Liver (tissue), 9 donors: Measurements from ENCODE around the gene ZMYM2. TPM values are rescaled to one million over a fixed set of nuclear protein-coding genes. Genes with fewer than 3 reads are reported as not detected.

Source experiments
- DNase-seq: peaks from one replicate; pipeline ENCODE4 v3.0.0-alpha.2; 2017; ENCODE audit warnings: low spot score
- H3K27ac ChIP-seq, 2 donors: one replicate each; pipeline ENCODE4 v1.7.0; 2013; ENCODE audit warnings: inconsistent platforms in 2 of 2, low read length in 2 of 2, control low read depth in 1 of 2, low read depth in 1 of 2, mild to moderate bottlenecking in 1 of 2
- H3K27me3 ChIP-seq, 4 donors: one replicate each; pipeline versions ENCODE4 v1.6.1 to v1.7.0; 2013; ENCODE audit warnings: low read length in 3 of 4, inconsistent platforms in 1 of 4, mild to moderate bottlenecking in 1 of 4, moderate library complexity in 1 of 4; ENCODE audit not compliant: control insufficient read depth in 4 of 4, insufficient read depth in 4 of 4
- H3K36me3 ChIP-seq, 4 donors: one replicate each; pipeline versions ENCODE4 v1.6.1 to v1.7.0; 2013; ENCODE audit warnings: low read length in 3 of 4, mild to moderate bottlenecking in 3 of 4, low read depth in 1 of 4, moderate library complexity in 1 of 4; ENCODE audit not compliant: control insufficient read depth in 4 of 4, insufficient read depth in 3 of 4
- H3K4me1 ChIP-seq, 4 donors: one replicate each; pipeline versions ENCODE4 v1.6.1 to v1.7.0; 2013; ENCODE audit warnings: low read length in 3 of 4, mild to moderate bottlenecking in 3 of 4, moderate library complexity in 1 of 4; ENCODE audit not compliant: control insufficient read depth in 4 of 4, insufficient read depth in 4 of 4
- H3K4me3 ChIP-seq, 3 donors: one replicate each; pipeline versions ENCODE4 v1.6.1 to v1.7.0; 2013; ENCODE audit warnings: low read length in 3 of 3, control low read depth in 1 of 3, low read depth in 1 of 3, mild to moderate bottlenecking in 1 of 3
- H3K9ac ChIP-seq, 2 donors: one replicate each; pipeline ENCODE4 v1.7.0; 2013; ENCODE audit warnings: low read length in 2 of 2, mild to moderate bottlenecking in 2 of 2, moderate library complexity in 2 of 2, control low read depth in 1 of 2, low read depth in 1 of 2
- H3K9me3 ChIP-seq, 4 donors: one replicate each; pipeline versions ENCODE4 v1.6.1 to v1.7.0; 2013; ENCODE audit warnings: low read length in 3 of 4; ENCODE audit not compliant: control insufficient read depth in 4 of 4
- EGR1 ChIP-seq, 2 donors: IDR thresholded peaks; 2 replicates each; pipeline ENCODE4 v1.6.1; 2016 to 2018; ENCODE audit warnings: antibody characterized with exemption in 2 of 2, low read depth in 2 of 2
- FOXA1 ChIP-seq: IDR thresholded peaks from 2 replicates; pipeline ENCODE4 v1.6.1; 2016; ENCODE audit warnings: antibody characterized with exemption
- FOXA2 ChIP-seq: IDR thresholded peaks from 2 replicates; pipeline ENCODE4 v1.6.1; 2016; ENCODE audit warnings: antibody characterized with exemption
- GABPA ChIP-seq, 2 donors: IDR thresholded peaks in 1 of 2; conservative IDR thresholded peaks in 1 of 2; 2 replicates each; pipeline ENCODE4 v1.6.1; 2016; ENCODE audit warnings: antibody characterized with exemption in 2 of 2, mild to moderate bottlenecking in 1 of 2, moderate library complexity in 1 of 2
- HNF4G ChIP-seq: IDR thresholded peaks from 2 replicates; pipeline ENCODE4 v1.6.1; 2016; ENCODE audit warnings: antibody characterized with exemption
- JUND ChIP-seq, 2 donors: IDR thresholded peaks; 2 replicates each; pipeline ENCODE4 v1.6.1; 2016; ENCODE audit warnings: antibody characterized with exemption in 2 of 2
- NR2F2 ChIP-seq: IDR thresholded peaks from 2 replicates; pipeline ENCODE4 v1.6.1; 2016; ENCODE audit warnings: antibody characterized with exemption
- RAD21 ChIP-seq, 2 donors: IDR thresholded peaks; 2 replicates each; pipeline ENCODE4 v1.6.1; 2016; ENCODE audit warnings: antibody characterized with exemption in 2 of 2, mild to moderate bottlenecking in 2 of 2
- RXRA ChIP-seq, 2 donors: IDR thresholded peaks; 2 replicates each; pipeline ENCODE4 v1.6.1; 2017 to 2018; ENCODE audit warnings: antibody characterized with exemption in 2 of 2, mild to moderate bottlenecking in 1 of 2
- SP1 ChIP-seq: IDR thresholded peaks from 2 replicates; pipeline ENCODE4 v1.6.1; 2018; ENCODE audit warnings: antibody characterized with exemption, mild to moderate bottlenecking
- TAF1 ChIP-seq: conservative IDR thresholded peaks from 2 replicates; pipeline ENCODE4 v1.6.1; 2016; ENCODE audit warnings: antibody characterized with exemption, mild to moderate bottlenecking
- YY1 ChIP-seq: IDR thresholded peaks from 2 replicates; pipeline ENCODE4 v1.6.1; 2016; ENCODE audit warnings: antibody characterized with exemption, mild to moderate bottlenecking
- WGBS: extraction: QIAGEN DNeasy Blood & Tissue Kit; methylation state at CpG from one replicate; pipeline ENCODE4 v1.1.7; 2013; 5-methylcytosine and 5-hydroxymethylcytosine counted together
- polyA plus RNA-seq, 2 donors: library from polyadenylated mRNA; stranded (reverse) in 1 of 2; unstranded in 1 of 2; fragments of 200-250 nt in 1 of 2; fragments of >200 nt in 1 of 2; fragmentation: Nextera tagmentation in 1 of 2; extraction: Ambion mirVana in 1 of 2; gene quantifications; one replicate each; pipeline versions ENCODE4 v1.2.1 to v1.2.3, GENCODE V29; 2013 to 2015
- total RNA-seq, 2 donors: library from RNA; depleted of rRNA; stranded (reverse); fragments of >200 nt; gene quantifications; one replicate each; pipeline ENCODE4 v1.2.3, GENCODE V29; 2014
- TF ChIP-seq, protein P1 (sequence below): IDR thresholded peaks from 2 replicates; pipeline ENCODE4 v1.6.1; 2016; ENCODE audit warnings: antibody characterized with exemption, mild to moderate bottlenecking
- TF ChIP-seq, protein P2 (sequence below): IDR thresholded peaks from 2 replicates; pipeline ENCODE4 v1.6.1; 2016; ENCODE audit warnings: antibody characterized with exemption
- TF ChIP-seq, protein P3 (sequence below): IDR thresholded peaks from 2 replicates; pipeline ENCODE4 v1.6.1; 2016; ENCODE audit warnings: antibody characterized with exemption
- donor health status: healthy.
- donor health status: healthy.
- donor health status: healthy.
- donor health status: healthy.
- donor health status: healthy.

Gene ZMYM2
- total and polyA plus RNA-seq, 4 donors = 8.7 to 40.8 (median 18.5) TPM

DNA sequence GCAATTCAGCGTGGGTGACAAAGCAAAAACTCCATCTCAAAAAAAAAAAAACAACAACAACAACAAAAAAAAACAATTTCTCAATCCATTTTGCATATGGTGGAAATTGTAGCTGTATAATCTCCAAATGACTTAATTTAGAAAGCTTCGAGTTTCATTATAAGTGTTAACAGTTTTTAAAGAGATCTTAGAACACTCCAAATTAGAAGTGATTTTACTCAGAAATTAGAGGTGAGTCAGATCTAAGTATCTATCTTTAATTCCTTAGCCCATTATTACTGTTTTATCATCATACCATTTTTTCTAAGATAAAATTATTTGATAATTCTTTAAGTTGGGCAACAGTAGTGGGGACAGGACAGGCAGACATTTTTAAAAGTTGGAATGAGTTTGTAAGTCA lies 60.5 kb downstream of the ZMYM2 start:
- no peak overlapping the region for H3K4me3 ChIP-seq
- TF ChIP-seq YY1 (no peak), EGR1 (IDR thresholded peaks at IDR 0.05; ENCODE audit: low read depth in 2 of 2) (no peak), FOXA1 (no peak), RAD21 (IDR thresholded peaks at IDR 0.05) (no peak), NR2F2 (no peak), RXRA (IDR thresholded peaks at IDR 0.05) (no peak), HNF4G (no peak)
- TF ChIP-seq, protein P1, sequence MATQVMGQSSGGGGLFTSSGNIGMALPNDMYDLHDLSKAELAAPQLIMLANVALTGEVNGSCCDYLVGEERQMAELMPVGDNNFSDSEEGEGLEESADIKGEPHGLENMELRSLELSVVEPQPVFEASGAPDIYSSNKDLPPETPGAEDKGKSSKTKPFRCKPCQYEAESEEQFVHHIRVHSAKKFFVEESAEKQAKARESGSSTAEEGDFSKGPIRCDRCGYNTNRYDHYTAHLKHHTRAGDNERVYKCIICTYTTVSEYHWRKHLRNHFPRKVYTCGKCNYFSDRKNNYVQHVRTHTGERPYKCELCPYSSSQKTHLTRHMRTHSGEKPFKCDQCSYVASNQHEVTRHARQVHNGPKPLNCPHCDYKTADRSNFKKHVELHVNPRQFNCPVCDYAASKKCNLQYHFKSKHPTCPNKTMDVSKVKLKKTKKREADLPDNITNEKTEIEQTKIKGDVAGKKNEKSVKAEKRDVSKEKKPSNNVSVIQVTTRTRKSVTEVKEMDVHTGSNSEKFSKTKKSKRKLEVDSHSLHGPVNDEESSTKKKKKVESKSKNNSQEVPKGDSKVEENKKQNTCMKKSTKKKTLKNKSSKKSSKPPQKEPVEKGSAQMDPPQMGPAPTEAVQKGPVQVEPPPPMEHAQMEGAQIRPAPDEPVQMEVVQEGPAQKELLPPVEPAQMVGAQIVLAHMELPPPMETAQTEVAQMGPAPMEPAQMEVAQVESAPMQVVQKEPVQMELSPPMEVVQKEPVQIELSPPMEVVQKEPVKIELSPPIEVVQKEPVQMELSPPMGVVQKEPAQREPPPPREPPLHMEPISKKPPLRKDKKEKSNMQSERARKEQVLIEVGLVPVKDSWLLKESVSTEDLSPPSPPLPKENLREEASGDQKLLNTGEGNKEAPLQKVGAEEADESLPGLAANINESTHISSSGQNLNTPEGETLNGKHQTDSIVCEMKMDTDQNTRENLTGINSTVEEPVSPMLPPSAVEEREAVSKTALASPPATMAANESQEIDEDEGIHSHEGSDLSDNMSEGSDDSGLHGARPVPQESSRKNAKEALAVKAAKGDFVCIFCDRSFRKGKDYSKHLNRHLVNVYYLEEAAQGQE = no peak
- H3K27ac ChIP-seq = no peak overlapping the region
- no peak for DNase-seq
- no peaks in the 10 kb centered on the region for H3K27me3 ChIP-seq
- WGBS = 93% methylated on average over 2 of the region's 2 CpGs
- peaks cover 0 to 2% (median 0%) of the 10 kb centered on the region in 4 donors for H3K4me1 ChIP-seq
- peaks cover 0 to 16% (median 7%) of the 10 kb centered on the region in 4 donors for H3K36me3 ChIP-seq
- H3K9ac ChIP-seq = no peak overlapping the region
- peaks cover 0 to 3% (median 0%) of the 10 kb centered on the region in 4 donors for H3K9me3 ChIP-seq

DNA sequence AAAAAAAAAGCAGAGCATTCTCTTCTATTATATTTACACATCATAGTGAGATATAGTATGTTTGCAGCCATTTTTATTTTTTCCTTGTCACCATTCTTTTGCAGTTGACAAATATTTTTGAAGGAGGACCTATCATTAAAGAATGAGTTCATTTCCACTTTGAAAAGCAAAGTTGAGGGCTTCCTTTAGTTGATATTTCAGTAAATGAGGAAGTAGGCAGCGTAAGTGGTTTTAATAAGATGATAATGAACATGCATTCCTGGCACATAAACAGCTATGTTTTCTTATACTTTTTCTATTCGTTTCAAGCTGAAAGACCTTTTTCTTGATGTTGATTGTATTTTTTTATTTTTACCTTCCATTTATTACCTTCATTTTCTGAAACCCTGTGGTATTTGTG lies 66.2 kb downstream of the ZMYM2 start:
- no peak for DNase-seq
- H3K36me3 ChIP-seq = peaks cover 0 to 24% (median 14%) of the 10 kb centered on the region in 4 donors
- TF ChIP-seq RXRA (IDR thresholded peaks at IDR 0.05) = no peak
- TF ChIP-seq NR2F2 = no peak
- no peak for TF ChIP-seq EGR1 (IDR thresholded peaks at IDR 0.05; ENCODE audit: low read depth in 2 of 2)
- TF ChIP-seq SP1 = no peak
- TF ChIP-seq FOXA2 = no peak
- TF ChIP-seq, protein P2, sequence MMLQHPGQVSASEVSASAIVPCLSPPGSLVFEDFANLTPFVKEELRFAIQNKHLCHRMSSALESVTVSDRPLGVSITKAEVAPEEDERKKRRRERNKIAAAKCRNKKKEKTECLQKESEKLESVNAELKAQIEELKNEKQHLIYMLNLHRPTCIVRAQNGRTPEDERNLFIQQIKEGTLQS = no peak
- TF ChIP-seq YY1 = no peak
- TF ChIP-seq GABPA (IDR thresholded peaks at IDR 0.05 in 1 of 2, conservative IDR thresholded peaks at IDR 0.05 in 1 of 2) = no peak
- TF ChIP-seq, protein P3, sequence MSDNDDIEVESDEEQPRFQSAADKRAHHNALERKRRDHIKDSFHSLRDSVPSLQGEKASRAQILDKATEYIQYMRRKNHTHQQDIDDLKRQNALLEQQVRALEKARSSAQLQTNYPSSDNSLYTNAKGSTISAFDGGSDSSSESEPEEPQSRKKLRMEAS = no peak
- no peak for TF ChIP-seq JUND (IDR thresholded peaks at IDR 0.05)
- peaks cover 0 to 2% (median 0%) of the 10 kb centered on the region in 4 donors for H3K4me1 ChIP-seq
- no peaks in the 10 kb centered on the region for H3K9me3 ChIP-seq
- H3K4me3 ChIP-seq = no peak overlapping the region
- H3K27me3 ChIP-seq = no peaks in the 10 kb centered on the region
- 82% methylated on average over 2 of the region's 2 CpGs for WGBS
- no peak overlapping the region for H3K9ac ChIP-seq
- H3K27ac ChIP-seq = no peak overlapping the region

DNA sequence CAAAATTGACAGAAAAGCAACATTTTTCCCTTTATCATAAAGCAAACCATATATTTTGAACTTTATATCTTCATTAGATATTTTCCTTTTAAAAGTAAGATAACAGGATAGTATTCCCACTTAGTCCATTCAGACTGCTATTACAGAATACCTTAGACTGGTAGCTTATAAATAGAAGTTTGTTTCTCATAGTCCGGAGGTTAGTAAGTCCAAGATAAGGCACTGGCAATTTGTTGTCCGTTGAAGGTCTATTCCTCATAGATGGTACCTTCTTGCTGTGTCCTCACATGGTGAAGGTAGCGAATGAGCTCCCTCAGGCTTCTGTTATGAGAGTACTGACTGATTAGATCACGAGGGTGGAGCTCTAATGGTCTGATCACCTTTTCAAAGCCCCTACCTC lies 70.4 kb downstream of the ZMYM2 start:
- no peak for DNase-seq
- no peaks in the 10 kb centered on the region for H3K9me3 ChIP-seq
- H3K4me3 ChIP-seq = no peak overlapping the region
- H3K27me3 ChIP-seq = no peaks in the 10 kb centered on the region
- WGBS = 95% methylated on average over 4 of the region's 4 CpGs
- peaks cover 5 to 39% (median 22%) of the 10 kb centered on the region in 4 donors for H3K36me3 ChIP-seq
- H3K9ac ChIP-seq = no peak overlapping the region
- H3K27ac ChIP-seq = no peak overlapping the region
- no peaks in the 10 kb centered on the region for H3K4me1 ChIP-seq
- TF ChIP-seq EGR1 (IDR thresholded peaks at IDR 0.05; ENCODE audit: low read depth in 2 of 2) = no peak
- TF ChIP-seq TAF1 = no peak
